Measurements from ENCODE around the gene AP3D1. TPM values are rescaled to one million over a fixed set of nuclear protein-coding genes. Genes with fewer than 3 reads are reported as not detected.

AP3D1 gene
- total RNA-seq, 2 donors from 2014 or later = 105 to 137 TPM

DNA sequence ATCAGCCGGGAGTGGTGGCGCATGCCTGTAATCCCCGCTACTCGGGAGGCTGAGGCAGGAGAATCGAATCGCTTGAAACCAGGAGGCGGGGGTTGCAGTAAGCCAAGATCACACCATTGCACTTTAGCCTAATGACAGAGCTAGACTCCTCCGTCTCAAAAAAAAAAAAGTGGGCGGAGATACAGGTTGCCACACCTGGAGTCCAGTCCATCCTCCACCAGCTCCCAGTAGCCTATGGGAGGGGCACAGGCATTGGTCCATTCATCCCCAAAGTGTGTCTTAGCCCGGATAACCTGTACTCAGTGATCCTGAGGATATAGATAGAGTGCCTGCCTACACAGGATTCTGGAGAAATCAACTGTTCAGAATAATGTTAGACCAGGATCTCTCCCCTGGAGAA lies 9.0 kb upstream of the AP3D1 start:
- no peak for TF ChIP-seq CTCF (IDR thresholded peaks at IDR 0.05)
- H3K27me3 ChIP-seq = no peaks in the 10 kb centered on the region
- no peaks in the 10 kb centered on the region for H3K9me3 ChIP-seq
- no peaks in the 10 kb centered on the region for H3K36me3 ChIP-seq
- intact Hi-C loops (cut with DNase I) = loop anchor here (5.0 to 10.0 kb wide), 2 partner anchors 74 to 237 kb away; partner anchors contain the start of genes PLEKHJ1 and SF3A2
- no peak overlapping the region for H3K9ac ChIP-seq (ENCODE audit: low read depth in 2 of 2, low read length in 2 of 2)
- DNase-seq = no peak
- no peaks in the 10 kb centered on the region for H3K4me1 ChIP-seq
- H3K27ac ChIP-seq = no peak overlapping the region
- no peak overlapping the region for H3K4me3 ChIP-seq

- Histone ChIP-seq H3K9me3 (no peaks in the 10 kb centered on the region), H3K27me3 (no peaks in the 10 kb centered on the region), H3K4me1 (no peaks in the 10 kb centered on the region), H3K27ac (no peak overlapping the region), H3K4me3 (no peak overlapping the region), H3K36me3 (no peaks in the 10 kb centered on the region), H3K9ac (ENCODE audit: low read depth in 2 of 2, low read length in 2 of 2) (no peak overlapping the region)
- DNase-seq = no peak
- no peak for TF ChIP-seq CTCF (IDR thresholded peaks at IDR 0.05)
- intact Hi-C loops (cut with DNase I) = loop anchor here (2.0 to 5.0 kb wide), 2 partner anchors 115 to 230 kb away; no protein-coding TSS in a partner anchor
These were observed 6.1 kb upstream of the AP3D1 start for GRCh38 chr19:2157452-2157851.

GRCh38 chr19:2154587-2155075 lies 3.3 kb upstream of the AP3D1 start:
- Histone ChIP-seq H3K27me3 (no peaks in the 10 kb centered on the region), H3K9me3 (no peaks in the 10 kb centered on the region), H3K36me3 (no peaks in the 10 kb centered on the region), H3K27ac (peak overlapping the region; percentile 86), H3K4me3 (no peak overlapping the region), H3K4me1 (peaks cover 7% of the 10 kb centered on the region), H3K9ac (ENCODE audit: low read depth in 2 of 2, low read length in 2 of 2) (peak overlapping the region in 1 of 2 donors; percentile 28)
- no peak for TF ChIP-seq CTCF (IDR thresholded peaks at IDR 0.05)
- DNase-seq = peak; percentile 64
- intact Hi-C loops (cut with DNase I) = loop anchor here (5.0 kb wide), 2 partner anchors 137 to 233 kb away; partner anchors contain the start of gene BTBD2

DNA sequence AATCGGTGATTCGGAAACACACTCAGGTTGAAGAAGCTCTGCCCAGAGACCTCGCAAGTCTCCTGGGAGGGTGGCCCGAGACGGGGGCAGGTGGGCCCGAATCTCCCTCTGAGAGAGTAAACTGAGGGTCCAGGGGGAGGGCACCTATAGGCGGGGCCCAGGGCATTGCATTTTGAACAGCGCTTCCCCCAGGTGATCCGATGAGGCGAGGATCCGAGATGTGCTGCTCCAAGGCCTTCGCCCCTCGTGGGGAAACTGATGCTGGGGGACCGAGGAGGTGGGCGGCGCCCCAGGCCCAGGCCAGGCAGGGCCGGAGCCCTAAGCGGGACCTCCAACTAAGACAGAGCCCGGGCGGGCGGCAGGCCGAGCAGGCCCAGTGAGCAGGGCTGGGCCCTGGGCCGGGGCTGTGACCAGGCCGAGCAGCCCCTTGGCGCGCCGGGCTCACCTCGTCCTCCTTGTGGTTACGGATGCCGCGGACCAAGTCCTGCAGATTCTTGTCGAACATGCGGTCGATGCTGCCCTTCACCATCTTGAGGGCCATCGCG lies 500 bp downstream of the AP3D1 start:
- no peak for TF ChIP-seq CTCF (IDR thresholded peaks at IDR 0.05)
- Histone ChIP-seq H3K9me3 (no peaks in the 10 kb centered on the region), H3K9ac (ENCODE audit: low read depth in 2 of 2, low read length in 2 of 2) (peak overlapping the region; percentile 96 to 98), H3K27ac (peak overlapping the region; percentile 79), H3K27me3 (no peaks in the 10 kb centered on the region), H3K4me1 (peaks cover 12% of the 10 kb centered on the region), H3K36me3 (no peaks in the 10 kb centered on the region), H3K4me3 (peak overlapping the region; percentile 97)
- DNase-seq = peak; percentile 33
- intact Hi-C loops (cut with DNase I) = loop anchor here (5.0 kb wide), 1 partner anchor 134 kb away; the partner anchor contains the start of gene BTBD2

GRCh38 chr19:2149980-2150793 lies 1.2 kb downstream of the AP3D1 start:
- peak overlapping the region; percentile 97 for H3K4me3 ChIP-seq
- H3K36me3 ChIP-seq = no peaks in the 10 kb centered on the region
- H3K27me3 ChIP-seq = no peaks in the 10 kb centered on the region
- peak overlapping the region; percentile 79 for H3K27ac ChIP-seq
- DNase-seq = peak; percentile 57
- peak overlapping the region; percentile 96 to 98 for H3K9ac ChIP-seq (ENCODE audit: low read depth in 2 of 2, low read length in 2 of 2)
- TF ChIP-seq CTCF (IDR thresholded peaks at IDR 0.05) = no peak
- peaks cover 12% of the 10 kb centered on the region for H3K4me1 ChIP-seq
- H3K9me3 ChIP-seq = no peaks in the 10 kb centered on the region
- intact Hi-C loops (cut with DNase I) = loop anchor here (5.0 kb wide), 2 partner anchors 48 to 133 kb away; partner anchors contain the start of gene BTBD2

Measured in colonic mucosa (tissue), 4 donors.